ENCODE measurements around the gene C16orf78. TPM values are rescaled to one million over a fixed set of nuclear protein-coding genes. Genes with fewer than 3 reads are reported as not detected.

Gene C16orf78, protein sequence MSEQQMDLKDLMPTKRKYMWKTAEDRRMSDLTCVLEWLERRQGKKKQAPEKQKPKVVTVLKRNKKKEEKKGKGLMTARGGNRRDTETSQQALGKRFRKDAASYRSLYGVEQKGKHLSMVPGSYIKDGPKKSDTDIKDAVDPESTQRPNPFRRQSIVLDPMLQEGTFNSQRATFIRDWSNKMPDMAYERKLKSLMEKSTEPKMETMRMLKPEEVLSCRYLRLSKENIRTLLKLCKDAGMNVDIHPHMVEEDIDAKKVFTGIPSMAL
- not detected in 5 replicates for total RNA-seq (2022; extraction: Qiagen RNA extraction)

DNA sequence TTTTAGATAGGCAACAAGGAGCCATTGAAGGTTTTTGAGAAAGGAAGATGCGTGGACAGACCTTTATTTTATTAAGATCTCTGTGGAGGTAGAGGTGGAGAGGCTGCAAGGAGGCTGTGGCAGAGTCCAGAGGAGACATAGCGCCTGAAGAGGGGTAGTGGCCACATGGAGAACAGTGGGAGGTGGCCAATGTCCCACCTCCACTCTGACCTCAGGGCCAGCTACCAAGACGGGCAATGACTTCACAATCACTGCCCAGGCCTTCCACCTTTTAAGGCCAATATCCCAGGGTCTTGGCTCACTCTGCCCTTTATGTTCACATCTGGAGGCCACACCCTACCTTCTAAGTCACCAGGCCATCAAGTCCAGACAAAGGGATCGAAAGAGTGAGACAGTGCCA, at the start of gene C16orf78:
Gene C16orf78, plus strand, starts transcription at position 301 of the 400 bp plus-strand sequence. CDS start 136 bp downstream, outside the sequence.

Other genes with a start within 250 kb of the C16orf78 start
- gene CBLN1, start 92.0 kb upstream of the C16orf78 start, total RNA-seq (2022; extraction: Qiagen RNA extraction) = 0.13 to 0.29 TPM (median 0.15 TPM) in 4 of 5 replicates, not detected in the other